ENCODE results near the gene CCP110.

The CCP110 gene

GRCh38 chr16:19548144-19548543 is 24.4 kb downstream of the CCP110 start:
- H3K27ac ChIP-seq (ENCODE audit: insufficient read depth, low read depth, low read length, poor library complexity, severe bottlenecking), result no peak overlapping the region
- peaks cover 10% of the 10 kb centered on the region for H3K36me3 ChIP-seq (ENCODE audit: control insufficient read depth, insufficient read depth, low read length)
- H3K27me3 ChIP-seq (ENCODE audit: control insufficient read depth, insufficient read depth, low read length, poor library complexity, severe bottlenecking), result no peaks in the 10 kb centered on the region
- 93 to 96% methylated on average over 3 of the region's 3 CpGs for WGBS, 2 experiments
- H3K4me1 ChIP-seq (ENCODE audit: control insufficient read depth, insufficient read depth, low read length), result no peaks in the 10 kb centered on the region
- H3K4me3 ChIP-seq (ENCODE audit: insufficient read depth, low read depth, low read length), result no peak overlapping the region
- H3K9me3 ChIP-seq (ENCODE audit: control insufficient read depth, low read length), result no peaks in the 10 kb centered on the region

- Histone ChIP-seq H3K36me3 (ENCODE audit: control insufficient read depth, insufficient read depth, low read length) (peaks cover 10% of the 10 kb centered on the region), H3K4me3 (ENCODE audit: insufficient read depth, low read depth, low read length) (no peak overlapping the region), H3K27ac (ENCODE audit: insufficient read depth, low read depth, low read length, poor library complexity, severe bottlenecking) (no peak overlapping the region), H3K4me1 (ENCODE audit: control insufficient read depth, insufficient read depth, low read length) (no peaks in the 10 kb centered on the region), H3K27me3 (ENCODE audit: control insufficient read depth, insufficient read depth, low read length, poor library complexity, severe bottlenecking) (no peaks in the 10 kb centered on the region), H3K9me3 (ENCODE audit: control insufficient read depth, low read length) (no peaks in the 10 kb centered on the region)
These were observed 25.9 kb downstream of the CCP110 start for GRCh38 chr16:19549673-19550072.

- Histone ChIP-seq H3K27ac (ENCODE audit: insufficient read depth, low read depth, low read length, poor library complexity, severe bottlenecking) (peak within 1 kb of the TSS; percentile 91), H3K27me3 (ENCODE audit: control insufficient read depth, insufficient read depth, low read length, poor library complexity, severe bottlenecking) (no peaks in the 10 kb centered on the region), H3K4me1 (ENCODE audit: control insufficient read depth, insufficient read depth, low read length) (no peaks in the 10 kb centered on the region), H3K9me3 (ENCODE audit: control insufficient read depth, low read length) (no peaks in the 10 kb centered on the region), H3K4me3 (ENCODE audit: insufficient read depth, low read depth, low read length) (peak within 1 kb of the TSS; percentile 72), H3K36me3 (ENCODE audit: control insufficient read depth, insufficient read depth, low read length) (no peaks in the 10 kb centered on the region)
- WGBS, 2 experiments, result 0 to 1% methylated on average over 53 of the region's 53 CpGs
These were observed 31.6 kb downstream of the CCP110 start, which contains the start of gene VPS35L for GRCh38 chr16:19555186-19555937. Gene VPS35L (plus strand): TSS chr16:19555703. CDS start chr16:19555730, 27 bp downstream.

GRCh38 chr16:19555938-19556771 is 32.4 kb downstream of the CCP110 start:
- Histone ChIP-seq H3K27me3 (ENCODE audit: control insufficient read depth, insufficient read depth, low read length, poor library complexity, severe bottlenecking) (no peaks in the 10 kb centered on the region), H3K4me3 (ENCODE audit: insufficient read depth, low read depth, low read length) (peak overlapping the region; percentile 72), H3K9me3 (ENCODE audit: control insufficient read depth, low read length) (no peaks in the 10 kb centered on the region), H3K36me3 (ENCODE audit: control insufficient read depth, insufficient read depth, low read length) (no peaks in the 10 kb centered on the region), H3K4me1 (ENCODE audit: control insufficient read depth, insufficient read depth, low read length) (no peaks in the 10 kb centered on the region), H3K27ac (ENCODE audit: insufficient read depth, low read depth, low read length, poor library complexity, severe bottlenecking) (peak overlapping the region; percentile 91)
- 10 to 11% methylated on average over 19 of the region's 19 CpGs for WGBS, 2 experiments

- no peak overlapping the region for H3K4me3 ChIP-seq (ENCODE audit: insufficient read depth, low read depth, low read length)
- no peaks in the 10 kb centered on the region for H3K36me3 ChIP-seq (ENCODE audit: control insufficient read depth, insufficient read depth, low read length)
- no peaks in the 10 kb centered on the region for H3K9me3 ChIP-seq (ENCODE audit: control insufficient read depth, low read length)
- H3K27ac ChIP-seq (ENCODE audit: insufficient read depth, low read depth, low read length, poor library complexity, severe bottlenecking), result no peak overlapping the region
- H3K27me3 ChIP-seq (ENCODE audit: control insufficient read depth, insufficient read depth, low read length, poor library complexity, severe bottlenecking), result no peaks in the 10 kb centered on the region
- 82 to 85% methylated on average over 10 of the region's 10 CpGs for WGBS, 2 experiments
- H3K4me1 ChIP-seq (ENCODE audit: control insufficient read depth, insufficient read depth, low read length), result no peaks in the 10 kb centered on the region
These were observed 35.6 kb downstream of the CCP110 start for GRCh38 chr16:19559242-19559910.

- Histone ChIP-seq H3K36me3 (ENCODE audit: control insufficient read depth, insufficient read depth, low read length) (peaks cover 2% of the 10 kb centered on the region), H3K4me3 (ENCODE audit: insufficient read depth, low read depth, low read length) (no peak overlapping the region), H3K27ac (ENCODE audit: insufficient read depth, low read depth, low read length, poor library complexity, severe bottlenecking) (no peak overlapping the region), H3K4me1 (ENCODE audit: control insufficient read depth, insufficient read depth, low read length) (no peaks in the 10 kb centered on the region), H3K27me3 (ENCODE audit: control insufficient read depth, insufficient read depth, low read length, poor library complexity, severe bottlenecking) (no peaks in the 10 kb centered on the region), H3K9me3 (ENCODE audit: control insufficient read depth, low read length) (no peaks in the 10 kb centered on the region)
- 94 to 96% methylated on average over 4 of the region's 4 CpGs for WGBS, 2 experiments
These were observed 36.3 kb downstream of the CCP110 start for GRCh38 chr16:19560078-19560477.

GRCh38 chr16:19563377-19563776 is 39.6 kb downstream of the CCP110 start:
- Histone ChIP-seq H3K4me3 (ENCODE audit: insufficient read depth, low read depth, low read length) (no peak overlapping the region), H3K27me3 (ENCODE audit: control insufficient read depth, insufficient read depth, low read length, poor library complexity, severe bottlenecking) (no peaks in the 10 kb centered on the region), H3K27ac (ENCODE audit: insufficient read depth, low read depth, low read length, poor library complexity, severe bottlenecking) (no peak overlapping the region), H3K4me1 (ENCODE audit: control insufficient read depth, insufficient read depth, low read length) (no peaks in the 10 kb centered on the region), H3K9me3 (ENCODE audit: control insufficient read depth, low read length) (no peaks in the 10 kb centered on the region), H3K36me3 (ENCODE audit: control insufficient read depth, insufficient read depth, low read length) (peaks cover 6% of the 10 kb centered on the region)
- WGBS, 2 experiments, result 92 to 96% methylated on average over 4 of the region's 4 CpGs

- 91 to 96% methylated on average over 3 of the region's 3 CpGs for WGBS, 2 experiments
- no peaks in the 10 kb centered on the region for H3K27me3 ChIP-seq (ENCODE audit: control insufficient read depth, insufficient read depth, low read length, poor library complexity, severe bottlenecking)
These were observed 42.6 kb downstream of the CCP110 start for GRCh38 chr16:19566362-19566761.

GRCh38 chr16:19567560-19567959 is 43.8 kb downstream of the CCP110 start:
- Histone ChIP-seq H3K4me3 (ENCODE audit: insufficient read depth, low read depth, low read length) (no peak overlapping the region), H3K4me1 (ENCODE audit: control insufficient read depth, insufficient read depth, low read length) (no peaks in the 10 kb centered on the region), H3K9me3 (ENCODE audit: control insufficient read depth, low read length) (no peaks in the 10 kb centered on the region), H3K36me3 (ENCODE audit: control insufficient read depth, insufficient read depth, low read length) (peaks cover 13% of the 10 kb centered on the region), H3K27ac (ENCODE audit: insufficient read depth, low read depth, low read length, poor library complexity, severe bottlenecking) (no peak overlapping the region), H3K27me3 (ENCODE audit: control insufficient read depth, insufficient read depth, low read length, poor library complexity, severe bottlenecking) (no peaks in the 10 kb centered on the region)
- 91 to 93% methylated on average over 8 of the region's 8 CpGs for WGBS, 2 experiments

More at GRCh38 chr16:19566362-19566761, 42.6 kb downstream of the CCP110 start:
- H3K9me3 ChIP-seq (ENCODE audit: control insufficient read depth, low read length), result no peaks in the 10 kb centered on the region
- H3K27ac ChIP-seq (ENCODE audit: insufficient read depth, low read depth, low read length, poor library complexity, severe bottlenecking), result no peak overlapping the region
- no peak overlapping the region for H3K4me3 ChIP-seq (ENCODE audit: insufficient read depth, low read depth, low read length)
- no peaks in the 10 kb centered on the region for H3K4me1 ChIP-seq (ENCODE audit: control insufficient read depth, insufficient read depth, low read length)
- peaks cover 13% of the 10 kb centered on the region for H3K36me3 ChIP-seq (ENCODE audit: control insufficient read depth, insufficient read depth, low read length)

- no peaks in the 10 kb centered on the region for H3K9me3 ChIP-seq (ENCODE audit: control insufficient read depth, low read length)
- no peaks in the 10 kb centered on the region for H3K27me3 ChIP-seq (ENCODE audit: control insufficient read depth, insufficient read depth, low read length, poor library complexity, severe bottlenecking)
- no peak overlapping the region for H3K27ac ChIP-seq (ENCODE audit: insufficient read depth, low read depth, low read length, poor library complexity, severe bottlenecking)
- H3K4me3 ChIP-seq (ENCODE audit: insufficient read depth, low read depth, low read length), result no peak overlapping the region
- H3K4me1 ChIP-seq (ENCODE audit: control insufficient read depth, insufficient read depth, low read length), result peaks cover 5% of the 10 kb centered on the region
- H3K36me3 ChIP-seq (ENCODE audit: control insufficient read depth, insufficient read depth, low read length), result peaks cover 19% of the 10 kb centered on the region
- 95 to 97% methylated on average over 9 of the region's 9 CpGs for WGBS, 2 experiments
These were observed 50.3 kb downstream of the CCP110 start for GRCh38 chr16:19573997-19574396.

Measured in ectodermal cell (in vitro differentiated cells).